Tibial nerve (tissue), 3 donors: ENCODE data around the gene MAP4.

Experiments used
- CTCF ChIP-seq, 5 experiments: fragments of 200-600 bp in 3 of 5; fragments of 450-650 bp in 2 of 5; sonication (generic) in 3 of 5; IDR thresholded peaks; one replicate each; pipeline ENCODE4 v1.5.1; 2016 to 2019; ENCODE audit warnings: antibody characterized with exemption in 5 of 5, mild to moderate bottlenecking in 3 of 5, moderate library complexity in 2 of 5
- POLR2A ChIP-seq, 2 donors: fragments of 450-650 bp; IDR thresholded peaks; one replicate each; pipeline ENCODE4 v1.6.1; 2017; ENCODE audit warnings: antibody characterized with exemption in 2 of 2, mild to moderate bottlenecking in 2 of 2, moderate library complexity in 2 of 2

- TF ChIP-seq CTCF (IDR thresholded peaks at IDR 0.05): peak in 1 of 5 experiments; percentile 32
- TF ChIP-seq POLR2A (IDR thresholded peaks at IDR 0.05): peak; percentile 57 to 74
Observed at GRCh38 chr3:47802734-47803479, 213.3 kb downstream of the MAP4 start, which contains the start of gene DHX30.
